Measurements from ENCODE around the gene XYLT1.

DNA sequence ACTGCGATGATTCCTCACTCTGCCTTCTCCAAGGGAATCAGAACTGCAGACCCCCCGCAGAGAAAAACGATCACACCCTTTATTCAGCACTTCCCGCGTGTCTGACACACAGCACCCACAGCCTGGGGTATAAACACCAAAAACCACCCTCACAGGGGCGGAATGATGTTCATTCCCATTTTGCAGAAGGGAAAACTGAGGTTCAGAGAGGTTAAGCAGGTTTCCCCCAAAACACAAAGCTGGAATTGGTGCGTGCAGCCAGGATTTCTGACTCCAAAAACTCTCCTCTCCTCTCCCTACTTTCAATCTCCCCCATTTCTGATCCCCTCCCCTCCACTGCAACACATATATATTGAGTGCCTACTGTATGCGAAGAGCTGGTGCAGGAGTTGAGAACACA is 55.8 kb downstream of the XYLT1 start:
- TF ChIP-seq, protein P1, sequence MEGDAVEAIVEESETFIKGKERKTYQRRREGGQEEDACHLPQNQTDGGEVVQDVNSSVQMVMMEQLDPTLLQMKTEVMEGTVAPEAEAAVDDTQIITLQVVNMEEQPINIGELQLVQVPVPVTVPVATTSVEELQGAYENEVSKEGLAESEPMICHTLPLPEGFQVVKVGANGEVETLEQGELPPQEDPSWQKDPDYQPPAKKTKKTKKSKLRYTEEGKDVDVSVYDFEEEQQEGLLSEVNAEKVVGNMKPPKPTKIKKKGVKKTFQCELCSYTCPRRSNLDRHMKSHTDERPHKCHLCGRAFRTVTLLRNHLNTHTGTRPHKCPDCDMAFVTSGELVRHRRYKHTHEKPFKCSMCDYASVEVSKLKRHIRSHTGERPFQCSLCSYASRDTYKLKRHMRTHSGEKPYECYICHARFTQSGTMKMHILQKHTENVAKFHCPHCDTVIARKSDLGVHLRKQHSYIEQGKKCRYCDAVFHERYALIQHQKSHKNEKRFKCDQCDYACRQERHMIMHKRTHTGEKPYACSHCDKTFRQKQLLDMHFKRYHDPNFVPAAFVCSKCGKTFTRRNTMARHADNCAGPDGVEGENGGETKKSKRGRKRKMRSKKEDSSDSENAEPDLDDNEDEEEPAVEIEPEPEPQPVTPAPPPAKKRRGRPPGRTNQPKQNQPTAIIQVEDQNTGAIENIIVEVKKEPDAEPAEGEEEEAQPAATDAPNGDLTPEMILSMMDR (conservative IDR thresholded peaks at IDR 0.05; ENCODE audit: low read length), result no peak
- TF ChIP-seq EZH2phosphoT487 (IDR thresholded peaks at IDR 0.05; ENCODE audit: borderline replicate concordance), result no peak

Data from Loucy (cell line).